GM19463 (cell line): Measurements from ENCODE around the gene CNOT6L.
"Not testable (repeated sequence)": the region's sequence is repeated elsewhere in the genome, so short reads cannot be mapped to it uniquely, and the experiment has no call there.

ENCODE experiments used
- ATAC-seq: cut with Tn5 transposase; IDR thresholded peaks from one replicate; pipeline ENCODE4 v1.9.1; 2021; ENCODE audit warnings: mild to moderate bottlenecking, moderate library complexity; ENCODE audit not compliant: unreplicated experiment

CNOT6L gene

DNA sequence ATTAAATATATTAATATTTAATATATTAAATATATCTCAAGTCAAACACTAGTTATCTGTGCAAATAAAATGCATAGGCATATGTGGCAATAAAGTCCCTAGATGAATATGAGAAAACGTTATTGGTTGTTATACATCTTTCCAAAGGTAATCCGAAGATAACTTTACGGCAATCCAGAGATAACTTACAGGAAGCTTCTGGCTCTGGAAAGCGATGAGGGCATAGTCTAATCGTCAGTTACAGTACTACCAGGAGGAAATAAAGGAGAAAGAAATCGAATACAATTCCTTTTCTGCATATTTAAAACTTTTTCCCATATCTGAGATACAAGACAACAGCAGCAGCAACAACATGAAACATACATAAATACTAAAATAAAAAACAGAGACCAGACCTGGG, 35.3 kb downstream of the CNOT6L start:
- ATAC-seq = no peak

GRCh38 chr4:77782102-77782835, 36.9 kb downstream of the CNOT6L start:
- ATAC-seq = no peak

GRCh38 chr4:77780762-77781161, 38.4 kb downstream of the CNOT6L start:
- not testable (repeated sequence) for ATAC-seq

- ATAC-seq = no peak
These were observed 41.9 kb downstream of the CNOT6L start for GRCh38 chr4:77777135-77777807.

DNA sequence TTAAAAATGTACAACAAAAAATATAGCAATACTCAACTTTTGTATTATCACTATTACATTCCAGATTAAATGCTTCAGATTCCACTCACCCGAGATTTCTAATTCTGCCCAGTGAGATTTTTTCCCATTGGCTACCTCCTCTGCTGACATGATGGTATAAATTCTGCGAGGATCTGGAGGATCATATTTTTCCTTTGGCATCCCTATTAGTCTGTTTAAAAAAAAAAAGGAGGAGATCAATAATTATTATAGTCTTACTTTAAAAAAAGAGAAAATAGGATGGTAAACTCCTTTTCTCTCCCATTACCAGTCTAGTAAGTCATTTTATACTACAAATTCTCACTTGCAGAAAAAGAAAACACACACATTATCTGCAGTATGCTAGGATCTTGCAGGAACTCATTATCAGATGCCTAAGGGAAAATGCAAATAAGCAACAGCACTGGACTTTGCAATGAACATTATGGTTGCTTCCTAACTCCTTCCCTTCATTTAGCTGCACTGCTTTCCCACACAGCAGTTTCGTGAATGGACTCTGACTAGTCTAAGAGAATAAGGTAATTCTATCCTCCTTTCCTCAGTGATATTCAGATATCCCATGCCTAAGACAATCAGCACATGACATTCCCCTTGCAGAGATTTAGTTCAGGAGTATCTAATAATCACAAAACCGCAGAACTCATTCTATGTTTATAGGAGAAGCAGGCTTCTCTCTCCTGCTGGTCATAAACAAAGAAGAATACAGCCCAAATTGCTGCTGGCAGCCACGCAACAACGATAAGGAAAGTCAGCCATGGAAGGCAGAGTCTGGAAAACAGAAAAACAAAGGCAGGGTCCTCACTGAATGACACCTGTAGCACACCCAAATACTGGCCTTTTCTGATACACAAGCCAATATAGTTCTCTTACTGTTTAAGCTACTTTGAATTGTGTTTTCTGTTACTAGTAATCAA, 42.7 kb downstream of the CNOT6L start:
- ATAC-seq = no peak

GRCh38 chr4:77773101-77773500, 46.1 kb downstream of the CNOT6L start:
- no peak for ATAC-seq

DNA sequence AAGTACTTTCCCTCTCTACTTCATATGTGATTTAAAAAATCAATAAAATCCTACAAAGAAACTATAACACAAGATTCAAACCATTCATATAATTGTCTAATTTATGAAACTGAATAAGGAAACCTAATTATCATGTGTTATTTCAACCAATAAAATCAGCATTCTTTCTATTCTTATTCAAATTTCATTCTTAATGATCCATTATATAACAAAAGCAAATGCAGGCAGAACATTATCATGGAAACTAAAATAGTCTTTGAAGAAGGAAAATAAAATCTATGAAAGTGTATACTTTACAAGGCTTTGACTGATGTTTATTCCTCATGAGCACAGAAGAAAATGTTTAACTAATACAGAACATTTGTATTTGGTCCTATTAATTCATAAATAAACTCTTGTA, 47.6 kb downstream of the CNOT6L start:
- ATAC-seq = no peak

DNA sequence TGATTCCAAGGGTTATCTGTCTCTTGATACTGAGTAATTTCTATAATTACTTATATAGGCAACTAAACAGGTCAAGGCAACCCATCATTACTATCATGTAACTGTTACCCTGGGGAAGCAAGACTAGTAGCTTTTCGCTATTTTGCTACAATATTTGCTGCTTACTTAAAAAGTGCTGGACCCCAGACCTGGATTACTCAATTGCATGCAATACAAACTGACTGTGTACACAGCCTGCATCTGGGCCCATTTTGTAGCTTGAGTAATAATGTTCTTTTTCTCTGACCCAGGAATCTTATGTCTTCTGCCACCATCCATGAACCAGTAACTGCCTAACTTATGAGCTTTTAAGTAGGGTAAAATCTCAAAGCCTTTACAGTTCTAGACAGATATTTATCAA, 53.4 kb downstream of the CNOT6L start:
- no peak for ATAC-seq

GRCh38 chr4:77762531-77762930, 56.6 kb downstream of the CNOT6L start:
- no peak for ATAC-seq

- ATAC-seq = no peak
These were observed 57.6 kb downstream of the CNOT6L start for GRCh38 chr4:77761595-77761994.

GRCh38 chr4:77758804-77759203, 60.4 kb downstream of the CNOT6L start:
- no peak for ATAC-seq

- no peak for ATAC-seq
These were observed 67.4 kb downstream of the CNOT6L start for GRCh38 chr4:77751764-77752163.

- no peak for ATAC-seq
These were observed 73.4 kb downstream of the CNOT6L start for GRCh38 chr4:77745792-77746191.

- ATAC-seq = no peak
These were observed 77.1 kb downstream of the CNOT6L start for GRCh38 chr4:77742054-77742453.

GRCh38 chr4:77740480-77740879, 78.7 kb downstream of the CNOT6L start:
- no peak for ATAC-seq

DNA sequence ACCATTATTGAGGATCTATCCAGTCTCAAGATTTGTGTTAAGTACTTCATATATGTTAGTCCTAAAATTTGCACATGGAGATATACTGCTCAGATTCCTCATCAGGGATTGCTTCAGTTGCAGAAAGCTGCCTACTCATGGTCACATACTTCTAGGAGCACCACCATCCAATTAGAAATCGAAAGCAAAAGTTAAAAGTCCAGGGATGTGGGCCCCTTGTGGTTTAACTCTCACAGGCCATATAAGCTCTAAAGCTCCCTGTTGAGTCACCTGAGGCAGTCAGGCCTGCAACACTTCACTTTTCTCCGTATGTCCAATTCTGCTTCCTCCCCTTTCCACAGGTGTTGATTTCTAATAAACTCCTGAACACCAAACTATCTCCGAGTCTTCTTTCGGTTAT, 84.2 kb downstream of the CNOT6L start:
- ATAC-seq = peak; percentile 98

GRCh38 chr4:77731656-77732055, 87.5 kb downstream of the CNOT6L start:
- ATAC-seq = no peak

- ATAC-seq = no peak
These were observed 90.7 kb downstream of the CNOT6L start for GRCh38 chr4:77728420-77728819.

DNA sequence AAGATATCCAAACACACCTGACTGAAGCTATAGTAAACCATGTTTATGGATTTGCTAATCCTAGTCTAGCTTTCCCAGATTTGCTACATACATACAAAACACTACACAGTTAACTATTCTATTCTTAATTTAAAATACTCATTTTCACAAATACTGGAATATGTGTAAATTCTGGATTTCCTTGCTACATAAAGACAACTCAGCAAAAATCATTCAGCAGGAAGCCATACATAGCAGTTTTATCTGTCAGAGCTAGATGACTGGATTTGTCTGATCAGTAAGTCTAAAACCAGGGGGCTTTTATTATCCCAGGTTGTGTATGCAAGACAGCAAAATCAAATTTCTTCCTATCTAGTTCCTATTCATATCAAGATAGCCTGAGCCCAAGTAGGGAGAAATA, 98.1 kb downstream of the CNOT6L start:
- no peak for ATAC-seq

GRCh38 chr4:77718500-77718899, 100.7 kb downstream of the CNOT6L start:
- ATAC-seq = not testable (repeated sequence)
